Choroid plexus epithelial cell (primary cell): ENCODE data around the gene RALGDS.

Source experiments
- DNase-seq: peaks from one replicate; pipeline ENCODE4 v3.0.0-alpha.2; 2010; ENCODE audit warnings: low read depth
- H3K4me3 ChIP-seq: 2 replicates; pipeline ENCODE4 v1.5.1; 2011; ENCODE audit warnings: low read depth, mild to moderate bottlenecking, control low read depth, low read length, moderate library complexity
- CTCF ChIP-seq: conservative IDR thresholded peaks from 2 replicates; pipeline ENCODE4 v1.5.1; 2011; ENCODE audit warnings: low read depth, mild to moderate bottlenecking, control low read depth, inconsistent platforms, low read length, moderate library complexity

RALGDS gene

GRCh38 chr9:133166392-133166791 is 45.4 kb upstream of the RALGDS start:
- no peak overlapping the region for H3K4me3 ChIP-seq
- no peak for DNase-seq
- TF ChIP-seq CTCF: no peak

- H3K4me3 ChIP-seq: no peak overlapping the region
Observed at GRCh38 chr9:133165452-133165730, 44.4 kb upstream of the RALGDS start.

GRCh38 chr9:133164191-133164590 is 43.2 kb upstream of the RALGDS start:
- DNase-seq: no peak
- peak overlapping the region; percentile 67 for H3K4me3 ChIP-seq
- no peak for TF ChIP-seq CTCF

More at GRCh38 chr9:133165452-133165730, 44.4 kb upstream of the RALGDS start:
- DNase-seq: no peak
- TF ChIP-seq CTCF: no peak

GRCh38 chr9:133163504-133164172 is 42.6 kb upstream of the RALGDS start, which contains the start of gene GBGT1:
TSS of gene GBGT1 (minus strand) at chr9:133163914. CDS start at chr9:133162412, 1,502 bp downstream.
- no peak for TF ChIP-seq CTCF
- DNase-seq: peak; percentile 26

GRCh38 chr9:133162861-133163503 is 41.9 kb upstream of the RALGDS start:
- DNase-seq: no peak
- no peak for TF ChIP-seq CTCF
- H3K4me3 ChIP-seq: peak overlapping the region; percentile 67

More at GRCh38 chr9:133163504-133164172, 42.6 kb upstream of the RALGDS start, which contains the start of gene GBGT1:
- peak within 1 kb of the TSS; percentile 67 for H3K4me3 ChIP-seq

GRCh38 chr9:133161547-133161950 is 40.5 kb upstream of the RALGDS start:
- H3K4me3 ChIP-seq: no peak overlapping the region
- no peak for TF ChIP-seq CTCF
- DNase-seq: no peak
